ENCODE measurements around the gene SYNM.
"Not testable (repeated sequence)": the region's sequence is repeated elsewhere in the genome, so short reads cannot be mapped to it uniquely, and the experiment has no call there.

Gene SYNM

GRCh38 chr15:99110093-99110492, 5.2 kb downstream of the SYNM start:
- Histone ChIP-seq H3K9ac (ENCODE audit: insufficient read length, low read depth) (no peak overlapping the region), H3K4me1 (ENCODE audit: insufficient read depth, insufficient read length) (no peaks in the 10 kb centered on the region), H3K27me3 (ENCODE audit: insufficient read depth, insufficient read length) (peaks cover 7% of the 10 kb centered on the region), H3K9me3 (ENCODE audit: insufficient read depth, low read length) (no peaks in the 10 kb centered on the region), H3K36me3 (ENCODE audit: insufficient read depth, insufficient read length, low read length) (peaks cover 42% of the 10 kb centered on the region), H3K4me3 (ENCODE audit: insufficient read length, low read depth) (no peak overlapping the region)
- DNase-seq (ENCODE audit: low read depth, low spot score), result no peak
- TF ChIP-seq YY1 (IDR thresholded peaks at IDR 0.05; ENCODE audit: insufficient read depth, insufficient read length) (no peak), SUZ12 (IDR thresholded peaks at IDR 0.05; ENCODE audit: extremely low read depth, insufficient read depth, insufficient read length) (no peak), ZNF274 (IDR thresholded peaks at IDR 0.05; ENCODE audit: low read depth, low read length) (no peak)

GRCh38 chr15:99110581-99111320, 5.9 kb downstream of the SYNM start:
- TF ChIP-seq YY1 (IDR thresholded peaks at IDR 0.05; ENCODE audit: insufficient read depth, insufficient read length), result no peak
- TF ChIP-seq ZNF274 (IDR thresholded peaks at IDR 0.05; ENCODE audit: low read depth, low read length), result no peak
- no peak for TF ChIP-seq SUZ12 (IDR thresholded peaks at IDR 0.05; ENCODE audit: extremely low read depth, insufficient read depth, insufficient read length)
- Histone ChIP-seq H3K27me3 (ENCODE audit: insufficient read depth, insufficient read length) (peaks cover 6% of the 10 kb centered on the region), H3K9me3 (ENCODE audit: insufficient read depth, low read length) (no peaks in the 10 kb centered on the region), H3K4me3 (ENCODE audit: insufficient read length, low read depth) (no peak overlapping the region), H3K36me3 (ENCODE audit: insufficient read depth, insufficient read length, low read length) (peaks cover 45% of the 10 kb centered on the region), H3K9ac (ENCODE audit: insufficient read length, low read depth) (no peak overlapping the region), H3K4me1 (ENCODE audit: insufficient read depth, insufficient read length) (no peaks in the 10 kb centered on the region)
- no peak for DNase-seq (ENCODE audit: low read depth, low spot score)

GRCh38 chr15:99111641-99112040, 6.8 kb downstream of the SYNM start:
- H3K4me1 ChIP-seq (ENCODE audit: insufficient read depth, insufficient read length); H3K9me3 ChIP-seq (ENCODE audit: insufficient read depth, low read length); DNase-seq (ENCODE audit: low read depth, low spot score); H3K27me3 ChIP-seq (ENCODE audit: insufficient read depth, insufficient read length); H3K9ac ChIP-seq (ENCODE audit: insufficient read length, low read depth); H3K4me3 ChIP-seq (ENCODE audit: insufficient read length, low read depth): not testable (repeated sequence)
- peaks cover 51% of the 10 kb centered on the region for H3K36me3 ChIP-seq (ENCODE audit: insufficient read depth, insufficient read length, low read length)

- no peak for DNase-seq (ENCODE audit: low read depth, low spot score)
- Histone ChIP-seq H3K9ac (ENCODE audit: insufficient read length, low read depth) (no peak overlapping the region), H3K36me3 (ENCODE audit: insufficient read depth, insufficient read length, low read length) (peaks cover 64% of the 10 kb centered on the region), H3K4me3 (ENCODE audit: insufficient read length, low read depth) (no peak overlapping the region), H3K27me3 (ENCODE audit: insufficient read depth, insufficient read length) (no peaks in the 10 kb centered on the region), H3K9me3 (ENCODE audit: insufficient read depth, low read length) (no peaks in the 10 kb centered on the region), H3K4me1 (ENCODE audit: insufficient read depth, insufficient read length) (no peaks in the 10 kb centered on the region)
- no peak for TF ChIP-seq ZNF274 (IDR thresholded peaks at IDR 0.05; ENCODE audit: low read depth, low read length)
- no peak for TF ChIP-seq YY1 (IDR thresholded peaks at IDR 0.05; ENCODE audit: insufficient read depth, insufficient read length)
- no peak for TF ChIP-seq SUZ12 (IDR thresholded peaks at IDR 0.05; ENCODE audit: extremely low read depth, insufficient read depth, insufficient read length)
Measured at GRCh38 chr15:99113547-99114271, 8.8 kb downstream of the SYNM start.

- Histone ChIP-seq H3K36me3 (ENCODE audit: insufficient read depth, insufficient read length, low read length) (peaks cover 64% of the 10 kb centered on the region), H3K4me3 (ENCODE audit: insufficient read length, low read depth) (no peak overlapping the region)
- DNase-seq (ENCODE audit: low read depth, low spot score), result no peak
Measured at GRCh38 chr15:99114511-99115299, 9.8 kb downstream of the SYNM start.

GRCh38 chr15:99115300-99116215, 10.7 kb downstream of the SYNM start:
- TF ChIP-seq YY1 (IDR thresholded peaks at IDR 0.05; ENCODE audit: insufficient read depth, insufficient read length) (no peak), ZNF274 (IDR thresholded peaks at IDR 0.05; ENCODE audit: low read depth, low read length) (no peak), SUZ12 (IDR thresholded peaks at IDR 0.05; ENCODE audit: extremely low read depth, insufficient read depth, insufficient read length) (no peak)
- H3K9me3 ChIP-seq (ENCODE audit: insufficient read depth, low read length), result no peaks in the 10 kb centered on the region
- DNase-seq (ENCODE audit: low read depth, low spot score), result no peak
- peaks cover 64% of the 10 kb centered on the region for H3K36me3 ChIP-seq (ENCODE audit: insufficient read depth, insufficient read length, low read length)
- H3K4me1 ChIP-seq (ENCODE audit: insufficient read depth, insufficient read length), result no peaks in the 10 kb centered on the region
- H3K4me3 ChIP-seq (ENCODE audit: insufficient read length, low read depth), result no peak overlapping the region
- H3K27me3 ChIP-seq (ENCODE audit: insufficient read depth, insufficient read length), result no peaks in the 10 kb centered on the region
- no peak overlapping the region for H3K9ac ChIP-seq (ENCODE audit: insufficient read length, low read depth)

More at GRCh38 chr15:99114511-99115299, 9.8 kb downstream of the SYNM start:
- no peaks in the 10 kb centered on the region for H3K27me3 ChIP-seq (ENCODE audit: insufficient read depth, insufficient read length)
- H3K9ac ChIP-seq (ENCODE audit: insufficient read length, low read depth), result no peak overlapping the region
- no peaks in the 10 kb centered on the region for H3K9me3 ChIP-seq (ENCODE audit: insufficient read depth, low read length)
- TF ChIP-seq ZNF274 (IDR thresholded peaks at IDR 0.05; ENCODE audit: low read depth, low read length), result no peak
- TF ChIP-seq YY1 (IDR thresholded peaks at IDR 0.05; ENCODE audit: insufficient read depth, insufficient read length), result no peak
- TF ChIP-seq SUZ12 (IDR thresholded peaks at IDR 0.05; ENCODE audit: extremely low read depth, insufficient read depth, insufficient read length), result no peak
- no peaks in the 10 kb centered on the region for H3K4me1 ChIP-seq (ENCODE audit: insufficient read depth, insufficient read length)

Data from NT2/D1 (cell line).